Loucy (cell line): Measurements from ENCODE around the gene DMWD.

Experiments used
- H2AFZ ChIP-seq: fragments of 200-600 bp; sonication (generic); 2 replicates; pipeline ENCODE4 v1.6.0; 2016; ENCODE audit warnings: antibody characterized with exemption, mild to moderate bottlenecking, low read length, moderate library complexity
- H3F3A ChIP-seq: fragments of 200-600 bp; 2 replicates; pipeline ENCODE4 v1.6.0; 2016; ENCODE audit warnings: antibody characterized with exemption, low read depth, mild to moderate bottlenecking
- H3K27me3 ChIP-seq: fragments of 200-600 bp; sonication (generic); 2 replicates; pipeline ENCODE4 v1.6.1; 2014; ENCODE audit warnings: low read length, mild to moderate bottlenecking; ENCODE audit not compliant: insufficient read depth, poor library complexity, severe bottlenecking
- H3K36me3 ChIP-seq: fragments of 200-600 bp; sonication (generic); 2 replicates; pipeline ENCODE4 v1.6.1; 2016; ENCODE audit warnings: low read length; ENCODE audit not compliant: insufficient read depth
- H3K4me1 ChIP-seq: fragments of 200-600 bp; sonication (generic); 2 replicates; pipeline ENCODE4 v1.5.1; 2014; ENCODE audit warnings: low read length, mild to moderate bottlenecking; ENCODE audit not compliant: insufficient read depth, poor library complexity, severe bottlenecking
- H3K4me2 ChIP-seq: fragments of 200-600 bp; sonication (generic); 2 replicates; pipeline ENCODE4 v1.6.0; 2014; ENCODE audit warnings: antibody characterized with exemption, low read length, low read depth, mild to moderate bottlenecking; ENCODE audit not compliant: poor library complexity, severe bottlenecking
- H3K4me3 ChIP-seq: fragments of 200-600 bp; sonication (generic); 2 replicates; pipeline ENCODE4 v1.5.1; 2014; ENCODE audit warnings: low read length, mild to moderate bottlenecking, mixed read lengths; ENCODE audit not compliant: poor library complexity, severe bottlenecking
- H3K79me2 ChIP-seq: fragments of 200-600 bp; sonication (generic); 2 replicates; pipeline ENCODE4 v1.6.1; 2014; ENCODE audit warnings: low read length; ENCODE audit not compliant: insufficient read depth
- H3K9ac ChIP-seq: fragments of 200-600 bp; sonication (generic); 2 replicates; pipeline ENCODE4 v1.6.0; 2014; ENCODE audit warnings: mild to moderate bottlenecking, low read depth, low read length, moderate library complexity; ENCODE audit not compliant: poor library complexity, severe bottlenecking
- H3K9me2 ChIP-seq: fragments of 200-600 bp; sonication (generic); replicated peaks from 2 replicates; pipeline ENCODE4 v1.6.1; 2016; ENCODE audit warnings: low read depth, low read length, mixed read lengths
- H3K9me3 ChIP-seq: fragments of 200-600 bp; sonication (generic); 2 replicates; pipeline ENCODE4 v1.6.1; 2014; ENCODE audit warnings: mild to moderate bottlenecking, antibody characterized with exemption, low read length, low read depth; ENCODE audit not compliant: insufficient read depth
- H4K20me1 ChIP-seq: fragments of 200-600 bp; sonication (generic); 2 replicates; pipeline ENCODE4 v1.6.0; 2014; ENCODE audit warnings: antibody characterized with exemption, low read length, mild to moderate bottlenecking; ENCODE audit not compliant: insufficient read depth, poor library complexity, severe bottlenecking
- EZH2phosphoT487 ChIP-seq: fragments of 200-600 bp; IDR thresholded peaks from 2 replicates; pipeline ENCODE4 v1.6.1; 2018; ENCODE audit warnings: antibody characterized with exemption, mild to moderate bottlenecking, moderate library complexity, borderline replicate concordance
- TF ChIP-seq, protein P1 (sequence below): fragments of 200-600 bp; sonication (generic); conservative IDR thresholded peaks from 2 replicates; pipeline ENCODE4 v1.5.1; 2014; ENCODE audit warnings: mild to moderate bottlenecking, antibody characterized with exemption, low read length

The DMWD gene

DNA sequence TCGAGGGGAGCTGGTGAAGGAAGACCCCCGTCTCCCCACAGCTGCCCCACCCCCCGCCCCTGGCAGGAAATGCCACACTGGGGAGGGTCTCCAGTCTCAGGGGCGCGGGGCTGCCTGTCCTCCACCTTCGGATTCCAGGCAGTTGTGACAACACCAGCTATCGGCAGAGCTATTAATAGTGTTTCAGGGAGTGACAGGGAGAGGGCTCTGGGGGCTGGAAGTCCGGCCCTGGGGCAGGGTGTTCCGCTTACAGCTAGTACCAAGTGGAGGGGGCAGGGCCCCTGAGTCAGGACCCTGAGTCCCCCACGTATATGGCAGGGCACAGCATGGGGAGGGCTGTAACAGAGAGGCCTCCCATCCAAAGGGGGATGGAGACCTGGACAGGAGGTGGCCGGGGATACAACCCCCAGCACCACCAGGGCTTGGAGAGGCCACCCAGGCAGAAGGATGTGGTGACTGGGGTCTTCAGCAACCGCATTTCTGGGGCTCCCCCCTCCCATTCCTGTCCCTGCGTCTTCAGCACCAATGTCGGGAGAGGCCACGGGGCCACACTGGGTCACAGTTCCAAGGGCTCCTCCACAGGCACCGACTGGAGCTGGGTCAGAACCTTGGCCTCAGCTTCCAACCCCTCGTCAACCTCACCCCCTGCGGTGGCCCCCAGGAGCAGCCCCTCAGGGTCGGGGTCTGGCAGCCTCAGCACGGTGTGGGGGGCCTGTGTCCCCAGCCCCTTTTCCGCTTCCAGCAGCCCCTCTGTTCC lies 27.5 kb downstream of the DMWD start:
- Histone ChIP-seq H2AFZ (no peak overlapping the region), H3K4me1 (peaks cover 4% of the 10 kb centered on the region), H3K4me3 (no peak overlapping the region), H4K20me1 (no peaks in the 10 kb centered on the region), H3K4me2 (no peak overlapping the region), H3K9me2 (no peaks in the 10 kb centered on the region), H3K9ac (no peak overlapping the region), H3K36me3 (no peaks in the 10 kb centered on the region), H3F3A (no peaks in the 10 kb centered on the region), H3K27me3 (no peaks in the 10 kb centered on the region), H3K79me2 (peaks cover 9% of the 10 kb centered on the region), H3K9me3 (no peaks in the 10 kb centered on the region)
- TF ChIP-seq, protein P1, sequence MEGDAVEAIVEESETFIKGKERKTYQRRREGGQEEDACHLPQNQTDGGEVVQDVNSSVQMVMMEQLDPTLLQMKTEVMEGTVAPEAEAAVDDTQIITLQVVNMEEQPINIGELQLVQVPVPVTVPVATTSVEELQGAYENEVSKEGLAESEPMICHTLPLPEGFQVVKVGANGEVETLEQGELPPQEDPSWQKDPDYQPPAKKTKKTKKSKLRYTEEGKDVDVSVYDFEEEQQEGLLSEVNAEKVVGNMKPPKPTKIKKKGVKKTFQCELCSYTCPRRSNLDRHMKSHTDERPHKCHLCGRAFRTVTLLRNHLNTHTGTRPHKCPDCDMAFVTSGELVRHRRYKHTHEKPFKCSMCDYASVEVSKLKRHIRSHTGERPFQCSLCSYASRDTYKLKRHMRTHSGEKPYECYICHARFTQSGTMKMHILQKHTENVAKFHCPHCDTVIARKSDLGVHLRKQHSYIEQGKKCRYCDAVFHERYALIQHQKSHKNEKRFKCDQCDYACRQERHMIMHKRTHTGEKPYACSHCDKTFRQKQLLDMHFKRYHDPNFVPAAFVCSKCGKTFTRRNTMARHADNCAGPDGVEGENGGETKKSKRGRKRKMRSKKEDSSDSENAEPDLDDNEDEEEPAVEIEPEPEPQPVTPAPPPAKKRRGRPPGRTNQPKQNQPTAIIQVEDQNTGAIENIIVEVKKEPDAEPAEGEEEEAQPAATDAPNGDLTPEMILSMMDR = no peak
- no peak for TF ChIP-seq EZH2phosphoT487

DNA sequence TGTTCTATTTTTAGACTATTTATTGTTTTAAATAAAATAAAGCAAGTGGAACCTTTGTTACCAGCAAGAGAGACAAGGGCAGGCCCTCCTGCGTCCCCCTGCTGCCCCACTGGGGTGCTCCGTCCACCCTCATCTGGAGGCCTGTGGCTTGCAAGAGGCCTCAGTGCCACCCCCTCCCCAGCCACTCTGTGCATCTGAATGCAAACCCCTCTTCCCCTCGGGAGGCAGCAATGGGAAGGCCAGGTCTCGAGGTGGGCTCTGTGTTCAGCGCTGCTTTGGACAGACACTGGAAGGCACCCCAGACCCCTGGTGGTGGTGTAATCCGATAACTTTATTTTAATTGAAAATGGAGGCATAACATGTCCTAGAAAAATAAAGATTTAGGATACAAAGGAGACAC lies 28.2 kb downstream of the DMWD start:
- no peak overlapping the region for H2AFZ ChIP-seq
- no peak overlapping the region for H3K4me3 ChIP-seq
- H3F3A ChIP-seq = no peaks in the 10 kb centered on the region
- H3K27me3 ChIP-seq = no peaks in the 10 kb centered on the region
- H3K4me1 ChIP-seq = peaks cover 4% of the 10 kb centered on the region
- no peak overlapping the region for H3K9ac ChIP-seq
- no peaks in the 10 kb centered on the region for H3K9me2 ChIP-seq
- peaks cover 9% of the 10 kb centered on the region for H3K79me2 ChIP-seq
- no peaks in the 10 kb centered on the region for H4K20me1 ChIP-seq
- no peaks in the 10 kb centered on the region for H3K9me3 ChIP-seq
- no peak for TF ChIP-seq EZH2phosphoT487
- TF ChIP-seq, protein P1 = no peak
- H3K36me3 ChIP-seq = no peaks in the 10 kb centered on the region
- no peak overlapping the region for H3K4me2 ChIP-seq

DNA sequence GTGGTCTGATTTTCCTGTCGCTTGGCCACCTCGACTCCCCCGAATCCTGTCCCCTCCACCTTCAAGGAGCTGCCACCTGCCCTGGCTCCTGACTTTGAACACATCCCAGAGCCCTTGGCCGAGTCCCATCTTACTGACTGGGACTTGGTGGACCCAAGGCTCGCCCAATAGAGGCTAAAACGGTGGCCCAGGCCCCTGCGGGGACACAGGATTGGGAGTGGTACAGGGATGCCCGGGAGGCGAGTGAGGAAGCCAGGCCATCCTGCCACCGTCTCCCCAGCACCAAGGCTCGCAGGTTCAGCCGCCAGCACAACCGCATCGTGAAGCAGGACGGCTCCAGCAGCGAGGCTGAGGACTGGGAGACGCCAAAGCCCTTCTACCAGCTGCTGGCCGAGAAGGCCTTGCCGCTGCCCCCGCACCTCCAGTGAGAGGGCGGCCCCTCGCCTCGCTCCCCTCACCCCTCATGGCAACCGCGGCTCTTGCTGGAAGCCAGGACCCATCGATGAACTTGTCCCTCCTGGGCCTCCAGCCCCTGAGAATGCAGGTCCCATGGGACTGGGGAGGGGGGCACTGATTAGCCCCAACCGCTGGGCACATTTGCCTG lies 28.9 kb downstream of the DMWD start:
- Histone ChIP-seq H3K4me2 (no peak overlapping the region), H2AFZ (no peak overlapping the region), H3K4me3 (no peak overlapping the region), H3K9me3 (no peaks in the 10 kb centered on the region), H3K4me1 (peaks cover 4% of the 10 kb centered on the region), H4K20me1 (no peaks in the 10 kb centered on the region), H3K27me3 (no peaks in the 10 kb centered on the region), H3F3A (no peaks in the 10 kb centered on the region), H3K9ac (no peak overlapping the region), H3K9me2 (no peaks in the 10 kb centered on the region), H3K79me2 (peaks cover 9% of the 10 kb centered on the region), H3K36me3 (no peaks in the 10 kb centered on the region)
- no peak for TF ChIP-seq EZH2phosphoT487
- TF ChIP-seq, protein P1 = no peak
